Motor neuron (in vitro differentiated cells): Measurements from ENCODE around the gene ZNF212. TPM values are rescaled to one million over a fixed set of nuclear protein-coding genes. Genes with fewer than 3 reads are reported as not detected.
"Not testable (repeated sequence)": the region's sequence is repeated elsewhere in the genome, so short reads cannot be mapped to it uniquely, and the experiment has no call there.

Source experiments
- ATAC-seq, 8 experiments: fragments of 200-7000 bp; cut with Tn5 transposase; replicated peaks in 6 of 8; 2 replicates each; pipeline ENCODE4 v1.8.0; 2021; ENCODE audit warnings: mild to moderate bottlenecking in 8 of 8, moderate library complexity in 8 of 8
- H3K27ac ChIP-seq, 2 donors: fragments of 250-450 bp; sonication (Bioruptor Pico); 2 replicates each; pipeline ENCODE4 v1.9.0; 2021; ENCODE audit warnings: antibody characterized with exemption in 2 of 2, mild to moderate bottlenecking in 2 of 2, moderate library complexity in 1 of 2
- H3K4me1 ChIP-seq, 2 donors: fragments of 250-450 bp; sonication (Bioruptor Pico); replicated peaks in 1 of 2; 2 replicates each; pipeline ENCODE4 v1.6.1; 2021; ENCODE audit warnings: antibody characterized with exemption in 2 of 2, mild to moderate bottlenecking in 2 of 2, moderate library complexity in 1 of 2
- H3K4me3 ChIP-seq, 5 donors: fragments of 250-450 bp; sonication (Bioruptor Pico); 2 replicates each; pipeline ENCODE4 v1.9.0; 2021; ENCODE audit warnings: antibody characterized with exemption in 5 of 5, mild to moderate bottlenecking in 5 of 5, moderate library complexity in 4 of 5
- WGBS, 10 experiments: fragments of 450-650 bp; shearing (Covaris generic); methylation state at CpG; one replicate each; pipeline ENCODE4 v1.0.0; 2022; 5-methylcytosine and 5-hydroxymethylcytosine counted together
- in situ Hi-C, 9 experiments: fragments of 400-800 bp; cut with MboI; loops; one replicate each; pipeline ENCODE4 v1.15.0; 2021; ENCODE audit warnings: low sequenced_read_pairs in 9 of 9, low pct_unique_long_range_greater_than_20kb in 2 of 9; ENCODE audit not compliant: unreplicated experiment in 9 of 9
- total RNA-seq, 8 experiments: library from RNA; unstranded; fragments of 300-600 nt; gene quantifications; 2 replicates each; pipeline versions ENCODE4 v1.2.3 to v1.2.4, GENCODE V29; 2022

Gene ZNF212
- total RNA-seq, 8 experiments from 2014 or later, result 3.9 to 10.2 (median 6.5) TPM

- Histone ChIP-seq H3K27ac (no peak overlapping the region), H3K4me3 (no peak overlapping the region), H3K4me1 (no peaks in the 10 kb centered on the region)
- 93 to 100% (median 99%) methylated on average over 1 to 13 of the region's 22 CpGs; no CpG with 5 or more reads in 4 of the 10 experiments for WGBS, 10 experiments
- in situ Hi-C loops, result no loop called here
- ATAC-seq, result peak in 1 of 8 experiments; percentile 12
These were observed 13.8 kb upstream of the ZNF212 start for GRCh38 chr7:149225656-149226055.

GRCh38 chr7:149226366-149226765, 13.1 kb upstream of the ZNF212 start:
- in situ Hi-C loops, result not testable (repeated sequence)

GRCh38 chr7:149226840-149227494, 12.5 kb upstream of the ZNF212 start:
- no peak for ATAC-seq
- Histone ChIP-seq H3K4me3 (no peak overlapping the region), H3K27ac (no peak overlapping the region), H3K4me1 (no peaks in the 10 kb centered on the region)
- in situ Hi-C loops, result no loop called here
- WGBS, 10 experiments, result 42 to 100% (median 80%) methylated on average over 1 to 3 of the region's 6 CpGs; no CpG with 5 or more reads in 6 of the 10 experiments

More at GRCh38 chr7:149226366-149226765, 13.1 kb upstream of the ZNF212 start:
- not testable (repeated sequence) for ATAC-seq, H3K4me1 ChIP-seq, H3K4me3 ChIP-seq, H3K27ac ChIP-seq
- 67 to 100% (median 94%) methylated on average over 1 to 13 of the region's 17 CpGs; no CpG with 5 or more reads in 3 of the 10 experiments for WGBS, 10 experiments

DNA sequence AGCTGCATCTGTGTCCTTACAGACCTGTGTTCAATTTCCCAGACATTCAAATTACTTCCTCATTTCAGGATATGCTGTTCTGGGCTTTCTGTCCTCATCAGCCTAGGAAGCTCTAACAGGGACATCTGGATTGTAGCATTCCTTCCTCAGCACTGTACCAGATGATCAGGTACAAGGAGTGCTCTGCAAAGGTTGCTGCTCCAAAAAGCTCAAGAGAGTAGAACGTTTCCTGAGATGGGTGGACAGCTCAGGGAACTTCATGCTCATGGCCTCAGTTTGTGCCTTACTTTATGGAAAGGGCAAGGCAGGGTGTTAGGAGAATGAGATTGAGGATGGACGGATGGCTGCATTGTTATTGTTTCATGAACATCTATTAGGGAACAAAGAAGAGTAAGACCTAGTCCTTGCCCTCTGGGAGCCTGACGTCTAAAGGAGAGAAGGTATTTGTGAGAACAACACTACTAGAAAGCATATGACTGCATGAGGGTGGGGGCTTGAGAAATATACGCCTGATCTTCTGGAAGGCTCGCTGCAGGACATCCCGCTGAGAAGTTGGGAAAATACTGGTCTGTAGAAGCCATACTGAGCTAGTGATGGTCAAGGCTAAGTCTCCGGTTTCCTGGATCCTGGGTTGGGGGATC, 10.5 kb upstream of the ZNF212 start:
- no peaks in the 10 kb centered on the region for H3K4me1 ChIP-seq
- ATAC-seq, result peak in 3 of 8 experiments; percentile 9 to 24 (median 20)
- no peak overlapping the region for H3K4me3 ChIP-seq
- H3K27ac ChIP-seq, result no peak overlapping the region
- in situ Hi-C loops, result no loop called here
- WGBS, 10 experiments, result 0 to 93% (median 31%) methylated on average over 1 to 7 of the region's 7 CpGs; no CpG with 5 or more reads in 3 of the 10 experiments

- in situ Hi-C loops, result no loop called here
- H3K4me1 ChIP-seq, result no peaks in the 10 kb centered on the region
These were observed 9.9 kb upstream of the ZNF212 start for GRCh38 chr7:149229526-149229925.

GRCh38 chr7:149232362-149232761, 7.1 kb upstream of the ZNF212 start:
- Histone ChIP-seq H3K27ac (no peak overlapping the region), H3K4me3 (no peak overlapping the region), H3K4me1 (no peaks in the 10 kb centered on the region)
- in situ Hi-C loops, result no loop called here
- 56 to 100% (median 84%) methylated on average over 1 to 2 of the region's 2 CpGs; no CpG with 5 or more reads in 3 of the 10 experiments for WGBS, 10 experiments
- ATAC-seq, result no peak

More at GRCh38 chr7:149229526-149229925, 9.9 kb upstream of the ZNF212 start:
- Histone ChIP-seq H3K27ac (no peak overlapping the region), H3K4me3 (no peak overlapping the region)
- WGBS, 10 experiments, result 55 to 100% (median 70%) methylated on average over 2 to 6 of the region's 6 CpGs; no CpG with 5 or more reads in 3 of the 10 experiments
- ATAC-seq, result peak in 1 of 8 experiments; percentile 7

GRCh38 chr7:149233655-149234204, 5.7 kb upstream of the ZNF212 start:
- H3K4me3 ChIP-seq, H3K4me1 ChIP-seq, H3K27ac ChIP-seq, in situ Hi-C loops: not testable (repeated sequence)
- 17 to 84% (median 81%) methylated on average over 1 to 6 of the region's 7 CpGs; no CpG with 5 or more reads in 5 of the 10 experiments for WGBS, 10 experiments
- peak in 2 of 8 experiments; percentile 34 to 64 for ATAC-seq

- no peak for ATAC-seq
- WGBS, 10 experiments, result 75 to 100% (median 87%) methylated on average over 1 to 6 of the region's 7 CpGs; no CpG with 5 or more reads in 2 of the 10 experiments
- Histone ChIP-seq H3K4me1 (peaks cover 6 to 10% of the 10 kb centered on the region in 2 donors), H3K27ac (no peak overlapping the region), H3K4me3 (no peak overlapping the region)
- in situ Hi-C loops, result no loop called here
These were observed 1.9 kb upstream of the ZNF212 start for GRCh38 chr7:149237502-149237901.

GRCh38 chr7:149238051-149238450, 1.4 kb upstream of the ZNF212 start:
- Histone ChIP-seq H3K4me1 (peaks cover 6 to 10% of the 10 kb centered on the region in 2 donors), H3K27ac (no peak overlapping the region), H3K4me3 (no peak overlapping the region)
- WGBS, 10 experiments, result 74 to 100% (median 87%) methylated on average over 1 to 3 of the region's 3 CpGs; no CpG with 5 or more reads in 3 of the 10 experiments
- in situ Hi-C loops, result no loop called here
- ATAC-seq, result no peak

DNA sequence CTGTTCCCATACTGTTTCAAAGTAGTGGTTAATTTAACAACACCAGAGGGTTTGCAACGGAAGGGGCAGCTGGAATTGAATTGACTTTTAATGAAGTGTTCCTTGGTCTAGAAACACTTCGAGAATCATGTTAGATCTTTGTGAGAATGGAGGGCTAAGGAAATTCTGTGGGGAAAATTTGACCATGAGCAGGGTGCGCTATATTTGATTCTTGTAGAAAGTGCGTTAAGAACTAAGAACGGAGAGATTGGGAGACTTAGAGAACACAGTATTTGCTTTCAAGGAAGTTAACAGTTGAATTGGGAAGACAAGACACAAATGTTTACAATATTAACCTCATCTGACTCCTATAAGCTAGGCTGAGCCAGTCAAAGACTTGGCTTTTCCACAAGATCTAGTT, 1.2 kb downstream of the ZNF212 start:
- Histone ChIP-seq H3K27ac (no peak overlapping the region), H3K4me1 (peaks cover 6 to 10% of the 10 kb centered on the region in 2 donors), H3K4me3 (peak overlapping the region; percentile 72 to 92 (median 88))
- WGBS, 10 experiments, result 57 to 91% (median 81%) methylated on average over 2 to 5 of the region's 5 CpGs; no CpG with 5 or more reads in 2 of the 10 experiments
- in situ Hi-C loops, result no loop called here
- ATAC-seq, result no peak

DNA sequence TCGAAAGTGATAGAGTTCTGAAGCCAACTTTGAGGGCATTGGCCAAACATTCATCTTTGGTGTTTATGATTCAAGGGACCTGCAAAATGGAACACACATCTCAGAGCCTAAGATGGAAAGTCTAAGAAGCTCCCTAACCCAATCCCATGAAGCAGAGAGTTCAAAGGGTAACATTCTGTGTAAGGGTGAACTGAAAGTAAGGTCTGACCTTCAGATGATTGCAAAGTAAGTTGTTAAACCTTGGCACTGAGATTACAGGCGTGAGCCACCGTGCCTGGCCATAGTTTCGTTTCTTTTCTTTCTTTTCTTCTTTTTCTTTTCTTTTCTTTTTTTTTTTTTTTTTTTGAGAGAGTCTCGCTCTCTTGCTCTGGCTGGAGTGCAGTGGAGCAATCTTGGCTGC, 2.2 kb downstream of the ZNF212 start:
- WGBS, 10 experiments, result 88 to 100% (median 100%) methylated on average over 1 to 5 of the region's 5 CpGs; no CpG with 5 or more reads in 1 of the 10 experiments
- Histone ChIP-seq H3K4me1 (peaks cover 6 to 10% of the 10 kb centered on the region in 2 donors), H3K27ac (no peak overlapping the region), H3K4me3 (no peak overlapping the region)
- in situ Hi-C loops, result no loop called here
- ATAC-seq, result no peak

DNA sequence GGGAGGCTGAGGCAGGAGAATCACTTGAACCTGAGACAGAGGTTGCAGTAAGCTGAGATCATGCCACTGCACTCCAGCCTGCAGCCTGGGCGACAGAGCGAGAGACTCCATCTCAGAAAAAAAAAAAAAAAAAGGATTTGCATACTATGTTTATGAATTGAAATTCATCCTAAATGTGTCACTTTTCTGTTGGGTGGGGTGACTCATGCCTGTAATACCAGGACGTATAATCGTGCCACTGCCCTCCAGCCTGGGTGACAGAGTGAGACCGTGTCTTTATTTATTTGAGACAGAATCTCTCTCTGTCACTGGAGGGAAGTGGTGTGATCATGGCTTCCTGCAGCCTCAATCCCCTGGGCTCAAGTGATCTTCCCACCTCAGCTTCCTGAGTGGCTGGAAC, 5.8 kb downstream of the ZNF212 start:
- Histone ChIP-seq H3K27ac (no peak overlapping the region), H3K4me1 (peaks cover 6 to 7% of the 10 kb centered on the region in 2 donors), H3K4me3 (no peak overlapping the region)
- peak in 3 of 8 experiments; percentile 52 to 88 (median 77) for ATAC-seq
- in situ Hi-C loops, result no loop called here
- 0 to 100% (median 90%) methylated on average over 1 to 5 of the region's 5 CpGs; no CpG with 5 or more reads in 2 of the 10 experiments for WGBS, 10 experiments

DNA sequence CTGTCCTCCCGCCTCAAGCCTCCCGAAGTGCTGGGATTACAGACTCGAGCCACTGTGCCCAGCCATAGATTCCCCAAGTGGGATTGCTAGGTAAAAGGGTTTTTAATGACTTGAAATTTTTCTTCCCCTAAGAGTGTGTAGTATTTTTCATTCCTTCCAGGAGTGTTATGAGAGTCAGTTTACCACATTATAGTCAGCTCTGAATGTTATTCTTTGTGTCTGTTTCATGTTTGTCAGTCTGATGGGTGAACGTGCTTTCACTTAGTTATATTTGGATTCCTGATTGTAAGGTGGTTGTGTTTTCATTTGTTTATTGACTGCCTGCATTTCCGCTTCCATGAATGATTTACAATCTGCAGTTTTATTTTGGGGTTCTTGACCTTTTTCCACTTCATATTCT, 6.3 kb downstream of the ZNF212 start:
- 41 to 100% (median 94%) methylated on average over 1 to 5 of the region's 5 CpGs; no CpG with 5 or more reads in 1 of the 10 experiments for WGBS, 10 experiments
- Histone ChIP-seq H3K27ac (no peak overlapping the region), H3K4me3 (no peak overlapping the region), H3K4me1 (peaks cover 2 to 3% of the 10 kb centered on the region in 2 donors)
- no peak for ATAC-seq
- in situ Hi-C loops, result no loop called here
